Measurements from ENCODE around the gene MARCHF9. TPM values are rescaled to one million over a fixed set of nuclear protein-coding genes. Genes with fewer than 3 reads are reported as not detected.

MARCHF9 gene
- total RNA-seq, 1 donor = 2.6 TPM

DNA sequence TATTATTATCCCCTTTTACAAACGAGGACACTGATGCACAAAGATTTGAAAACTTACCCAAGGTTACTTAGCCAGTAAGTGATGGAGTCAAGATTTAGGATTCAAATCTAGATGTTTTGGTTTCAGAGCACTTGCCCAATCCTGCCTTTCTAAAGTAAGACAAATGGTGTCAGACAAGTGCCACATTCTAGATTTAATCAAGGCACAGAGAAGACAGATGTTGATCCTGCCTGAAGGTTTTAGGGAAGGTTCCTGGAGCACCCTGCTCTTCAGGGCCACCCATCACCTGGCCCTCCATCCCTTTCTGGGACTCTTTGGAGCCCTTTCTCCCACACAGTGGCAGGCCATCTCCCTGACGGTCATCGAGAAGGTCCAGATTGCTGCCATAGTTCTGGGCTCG lies 2.9 kb downstream of the MARCHF9 start:
- no peak overlapping the region for H3K4me3 ChIP-seq (ENCODE audit: low read depth, low read length)
- no peak for DNase-seq (ENCODE audit: low read depth)
- TF ChIP-seq, protein P1, sequence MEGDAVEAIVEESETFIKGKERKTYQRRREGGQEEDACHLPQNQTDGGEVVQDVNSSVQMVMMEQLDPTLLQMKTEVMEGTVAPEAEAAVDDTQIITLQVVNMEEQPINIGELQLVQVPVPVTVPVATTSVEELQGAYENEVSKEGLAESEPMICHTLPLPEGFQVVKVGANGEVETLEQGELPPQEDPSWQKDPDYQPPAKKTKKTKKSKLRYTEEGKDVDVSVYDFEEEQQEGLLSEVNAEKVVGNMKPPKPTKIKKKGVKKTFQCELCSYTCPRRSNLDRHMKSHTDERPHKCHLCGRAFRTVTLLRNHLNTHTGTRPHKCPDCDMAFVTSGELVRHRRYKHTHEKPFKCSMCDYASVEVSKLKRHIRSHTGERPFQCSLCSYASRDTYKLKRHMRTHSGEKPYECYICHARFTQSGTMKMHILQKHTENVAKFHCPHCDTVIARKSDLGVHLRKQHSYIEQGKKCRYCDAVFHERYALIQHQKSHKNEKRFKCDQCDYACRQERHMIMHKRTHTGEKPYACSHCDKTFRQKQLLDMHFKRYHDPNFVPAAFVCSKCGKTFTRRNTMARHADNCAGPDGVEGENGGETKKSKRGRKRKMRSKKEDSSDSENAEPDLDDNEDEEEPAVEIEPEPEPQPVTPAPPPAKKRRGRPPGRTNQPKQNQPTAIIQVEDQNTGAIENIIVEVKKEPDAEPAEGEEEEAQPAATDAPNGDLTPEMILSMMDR (IDR thresholded peaks at IDR 0.05; ENCODE audit: insufficient read depth, low read depth, low read length) = no peak

DNA sequence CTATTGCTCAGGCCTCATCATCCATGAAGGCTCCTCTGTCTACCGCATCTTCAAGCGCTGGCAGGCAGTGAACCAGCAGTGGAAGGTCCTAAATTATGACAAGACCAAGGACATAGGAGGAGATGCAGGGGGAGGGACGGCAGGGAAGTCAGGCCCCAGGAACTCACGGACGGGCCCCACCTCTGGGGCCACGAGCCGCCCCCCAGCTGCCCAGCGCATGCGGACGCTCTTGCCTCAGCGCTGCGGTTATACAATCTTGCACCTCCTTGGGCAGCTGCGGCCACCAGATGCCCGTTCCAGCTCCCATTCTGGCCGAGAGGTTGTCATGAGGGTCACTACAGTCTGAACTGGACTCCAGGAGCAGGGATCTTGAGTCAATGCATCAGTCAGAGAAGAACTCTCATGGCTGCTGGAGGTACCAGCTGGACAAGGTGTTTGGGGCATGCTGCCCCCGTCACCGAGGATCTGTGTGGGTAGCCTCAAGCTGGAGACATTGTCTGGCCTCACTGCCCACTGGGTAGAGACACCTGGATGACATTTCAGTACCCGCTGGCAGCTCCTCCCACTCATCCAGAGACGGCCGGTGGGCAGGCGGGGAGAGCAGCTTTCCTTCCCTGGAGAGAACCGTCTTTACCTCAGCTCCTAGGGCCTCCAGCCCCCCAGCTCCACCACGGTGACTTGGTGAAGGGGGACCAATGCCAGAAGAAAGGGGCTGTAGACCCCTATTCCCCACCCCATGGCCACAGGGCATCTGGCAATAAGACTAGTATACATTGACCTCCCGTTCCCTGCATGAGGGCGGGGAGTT lies 3.9 kb downstream of the MARCHF9 start:
- no peak for DNase-seq (ENCODE audit: low read depth)
- no peak overlapping the region for H3K4me3 ChIP-seq (ENCODE audit: low read depth, low read length)
- TF ChIP-seq, protein P1 (IDR thresholded peaks at IDR 0.05; ENCODE audit: insufficient read depth, low read depth, low read length) = no peak

DNA sequence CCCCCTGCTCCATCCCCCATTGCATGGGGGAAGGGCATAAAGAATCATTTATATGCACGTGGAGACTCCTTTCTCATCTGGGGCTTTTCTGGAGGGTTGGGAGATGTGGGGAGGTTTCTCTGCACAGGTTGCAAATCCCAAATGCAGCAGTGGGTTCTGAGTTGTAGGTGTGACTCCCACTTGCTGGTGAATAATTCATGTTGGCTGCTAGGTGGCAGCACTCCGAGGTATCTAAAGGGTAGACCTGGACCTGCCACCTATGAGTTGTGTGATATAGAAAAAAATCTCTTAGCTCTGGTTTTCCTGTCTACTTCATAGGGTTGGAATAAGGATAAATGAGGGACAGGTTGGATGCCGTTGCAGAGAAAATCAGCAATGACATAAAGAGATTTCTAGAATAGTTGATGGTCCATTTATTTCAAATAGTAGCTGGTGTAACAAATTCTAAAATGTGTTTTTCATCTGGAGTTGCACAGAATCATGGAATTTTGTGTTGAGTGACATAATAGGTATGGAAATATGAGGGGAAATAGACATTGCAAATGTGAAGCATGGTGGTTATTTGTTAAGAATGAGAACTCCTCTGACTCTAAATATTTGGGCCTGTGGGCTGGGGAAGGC lies 4.6 kb downstream of the MARCHF9 start:
- TF ChIP-seq, protein P1 (IDR thresholded peaks at IDR 0.05; ENCODE audit: insufficient read depth, low read depth, low read length) = peak; percentile 50
- H3K4me3 ChIP-seq (ENCODE audit: low read depth, low read length) = no peak overlapping the region
- no peak for DNase-seq (ENCODE audit: low read depth)

DNA sequence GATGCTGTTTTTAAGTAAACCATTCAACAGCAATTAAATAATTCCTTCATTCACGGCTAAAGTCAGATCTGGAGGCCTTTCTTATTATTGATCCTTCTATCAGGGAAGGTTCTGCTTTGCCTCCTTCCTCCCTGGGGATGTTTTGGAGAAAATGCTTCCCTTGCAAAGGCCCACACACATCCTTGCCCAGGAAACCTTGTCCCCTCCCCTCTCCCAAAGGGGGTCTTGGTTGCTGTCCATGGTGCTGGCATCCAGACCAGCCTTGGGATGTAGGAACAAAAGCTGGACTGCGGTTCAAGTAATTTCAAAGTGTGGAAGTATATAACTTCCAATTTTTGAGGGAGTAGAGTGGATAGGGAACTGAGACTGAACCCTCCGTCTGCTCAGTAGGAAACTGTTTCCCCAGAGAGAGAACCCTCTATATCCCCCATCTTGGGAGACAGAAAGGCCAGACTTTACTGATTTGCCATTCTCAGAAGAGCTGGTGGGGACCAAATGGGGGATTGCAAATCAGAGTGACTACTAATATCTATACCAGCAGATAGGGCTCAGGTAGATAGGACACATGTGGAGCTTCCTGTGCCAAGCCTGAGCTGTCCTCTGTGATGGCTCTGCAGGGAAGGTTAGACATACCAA lies 5.6 kb downstream of the MARCHF9 start:
- TF ChIP-seq, protein P1 (IDR thresholded peaks at IDR 0.05; ENCODE audit: insufficient read depth, low read depth, low read length) = no peak
- no peak for DNase-seq (ENCODE audit: low read depth)

DNA sequence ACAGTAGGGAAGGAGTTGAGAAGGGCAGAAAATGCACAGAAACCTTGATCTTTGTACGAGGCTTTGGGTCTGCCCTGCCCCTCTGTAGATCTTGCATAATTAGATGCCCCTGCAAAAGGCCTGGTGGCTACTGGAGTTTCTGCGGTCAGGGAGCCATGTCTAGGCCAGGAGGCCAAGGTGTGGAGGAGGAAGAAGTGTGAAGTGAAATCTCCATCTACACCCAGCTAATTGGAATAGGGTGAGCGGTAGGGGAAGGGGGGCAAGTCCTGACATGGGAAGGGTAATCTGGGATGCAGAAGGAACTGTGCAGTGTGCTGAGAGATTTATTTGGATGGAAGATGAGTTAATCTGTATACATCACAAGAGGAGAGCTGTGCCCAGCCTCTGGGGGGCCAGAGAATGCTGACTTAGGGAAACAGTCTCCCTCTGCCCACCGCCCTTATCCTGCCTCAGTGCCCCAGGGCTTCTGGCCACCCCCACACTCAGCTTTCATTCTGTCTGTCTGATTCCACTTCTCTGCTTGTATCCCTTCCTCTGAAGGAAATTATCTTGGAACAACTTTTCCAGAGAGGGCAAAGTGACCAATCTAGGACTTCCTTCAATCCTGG lies 6.6 kb downstream of the MARCHF9 start:
- no peak for DNase-seq (ENCODE audit: low read depth)
- TF ChIP-seq, protein P1 (IDR thresholded peaks at IDR 0.05; ENCODE audit: insufficient read depth, low read depth, low read length) = no peak

More for the DNA sequence above, 5.6 kb downstream of the MARCHF9 start:
- H3K4me3 ChIP-seq (ENCODE audit: low read depth, low read length) = no peak overlapping the region

DNA sequence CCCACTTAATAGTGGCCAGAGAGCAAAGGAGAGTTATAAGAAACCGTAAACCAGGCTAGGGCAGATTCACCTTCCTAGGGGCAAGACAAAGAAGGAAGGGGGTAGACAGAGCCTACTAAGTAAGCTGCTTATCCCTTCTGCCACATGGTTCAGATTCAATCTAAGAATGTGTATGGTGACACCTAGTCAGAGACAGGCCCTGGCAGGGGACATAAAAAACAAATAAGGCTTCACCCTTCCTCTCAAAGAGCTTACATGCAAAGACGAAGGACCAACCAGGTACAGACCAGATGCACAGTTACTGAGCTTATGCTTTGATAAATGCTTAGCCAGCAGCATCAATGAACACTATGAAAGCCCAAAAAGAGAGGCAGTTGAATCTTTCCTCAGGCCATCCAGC lies 7.6 kb downstream of the MARCHF9 start:
- H3K4me3 ChIP-seq (ENCODE audit: low read depth, low read length) = no peak overlapping the region
- no peak for DNase-seq (ENCODE audit: low read depth)
- TF ChIP-seq, protein P1 (IDR thresholded peaks at IDR 0.05; ENCODE audit: insufficient read depth, low read depth, low read length) = no peak

More for the DNA sequence above, 6.6 kb downstream of the MARCHF9 start:
- no peak overlapping the region for H3K4me3 ChIP-seq (ENCODE audit: low read depth, low read length)
